Liver (tissue), 3 donors: ENCODE data around the gene ABCA1.

Experiments used
- FOXA1 ChIP-seq: IDR thresholded peaks from 2 replicates; pipeline ENCODE4 v1.6.1; 2016; ENCODE audit warnings: antibody characterized with exemption
- GABPA ChIP-seq, 2 donors: IDR thresholded peaks in 1 of 2; conservative IDR thresholded peaks in 1 of 2; 2 replicates each; pipeline ENCODE4 v1.6.1; 2016; ENCODE audit warnings: antibody characterized with exemption in 2 of 2, mild to moderate bottlenecking in 1 of 2, moderate library complexity in 1 of 2
- HNF4G ChIP-seq: IDR thresholded peaks from 2 replicates; pipeline ENCODE4 v1.6.1; 2016; ENCODE audit warnings: antibody characterized with exemption
- JUND ChIP-seq, 2 donors: IDR thresholded peaks; 2 replicates each; pipeline ENCODE4 v1.6.1; 2016; ENCODE audit warnings: antibody characterized with exemption in 2 of 2
- RAD21 ChIP-seq, 2 donors: IDR thresholded peaks; 2 replicates each; pipeline ENCODE4 v1.6.1; 2016; ENCODE audit warnings: antibody characterized with exemption in 2 of 2, mild to moderate bottlenecking in 2 of 2
- RXRA ChIP-seq, 2 donors: IDR thresholded peaks; 2 replicates each; pipeline ENCODE4 v1.6.1; 2017 to 2018; ENCODE audit warnings: antibody characterized with exemption in 2 of 2, mild to moderate bottlenecking in 1 of 2
- TAF1 ChIP-seq: conservative IDR thresholded peaks from 2 replicates; pipeline ENCODE4 v1.6.1; 2016; ENCODE audit warnings: antibody characterized with exemption, mild to moderate bottlenecking
- YY1 ChIP-seq: IDR thresholded peaks from 2 replicates; pipeline ENCODE4 v1.6.1; 2016; ENCODE audit warnings: antibody characterized with exemption, mild to moderate bottlenecking
- TF ChIP-seq, protein P1 (sequence below): IDR thresholded peaks from 2 replicates; pipeline ENCODE4 v1.6.1; 2016; ENCODE audit warnings: antibody characterized with exemption
- TF ChIP-seq, protein P2 (sequence below): fragments of 150-350 bp; IDR thresholded peaks from 2 replicates; pipeline ENCODE4 v1.5.1; 2017; ENCODE audit warnings: improper control_type of control experiment, low read depth, low read length; ENCODE audit not compliant: missing input control
- TF ChIP-seq, protein P3 (sequence below): IDR thresholded peaks from 2 replicates; pipeline ENCODE4 v1.6.1; 2016; ENCODE audit warnings: antibody characterized with exemption, mild to moderate bottlenecking
- donor health status: healthy.
- donor health status: healthy.

DNA sequence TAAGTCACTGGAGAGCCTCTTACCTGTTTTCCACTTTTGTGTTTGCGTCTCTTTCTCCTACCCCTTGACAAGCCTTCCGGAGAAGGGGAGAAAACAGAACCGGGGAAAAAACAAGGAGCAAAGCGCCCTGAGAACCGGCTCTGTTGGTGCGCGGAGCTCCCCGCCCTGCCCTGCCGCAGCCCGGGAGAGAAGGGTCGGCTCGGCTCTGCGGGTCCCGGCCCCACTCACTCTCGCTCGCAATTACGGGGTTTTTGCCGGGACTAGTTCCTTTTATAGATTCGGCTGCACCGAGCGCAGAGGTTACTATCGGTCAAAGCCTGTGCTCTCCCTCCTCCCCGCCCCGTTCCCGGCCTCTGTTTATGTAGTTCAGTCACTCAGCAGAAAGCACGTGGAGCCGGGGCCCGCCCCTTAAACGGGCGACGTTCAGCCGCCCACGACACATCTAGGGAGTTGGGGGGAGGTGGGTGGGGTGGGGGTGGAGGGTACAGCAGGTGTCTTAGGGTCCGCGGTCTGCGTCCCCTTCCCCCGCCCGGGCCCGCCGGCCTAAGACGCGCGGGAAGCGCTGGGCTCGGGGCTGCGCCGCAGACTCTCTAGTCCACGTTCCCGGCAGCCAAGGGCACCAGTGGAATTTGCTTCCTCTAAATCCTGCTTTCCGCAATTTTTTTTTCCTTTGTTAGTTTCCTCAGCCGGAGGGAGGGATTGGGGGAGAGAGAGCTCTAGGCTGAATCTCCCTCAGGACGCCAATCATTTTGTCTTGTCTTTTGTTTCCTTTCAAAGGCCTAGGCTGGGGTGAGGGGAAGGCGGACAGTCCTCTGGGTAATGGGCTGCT is at the start of gene ABCA1:
- TF ChIP-seq, protein P1, sequence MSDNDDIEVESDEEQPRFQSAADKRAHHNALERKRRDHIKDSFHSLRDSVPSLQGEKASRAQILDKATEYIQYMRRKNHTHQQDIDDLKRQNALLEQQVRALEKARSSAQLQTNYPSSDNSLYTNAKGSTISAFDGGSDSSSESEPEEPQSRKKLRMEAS, result peak; percentile 93
- peak in 1 of 2 donors; percentile 34 for TF ChIP-seq JUND (IDR thresholded peaks at IDR 0.05)
- TF ChIP-seq, protein P2, sequence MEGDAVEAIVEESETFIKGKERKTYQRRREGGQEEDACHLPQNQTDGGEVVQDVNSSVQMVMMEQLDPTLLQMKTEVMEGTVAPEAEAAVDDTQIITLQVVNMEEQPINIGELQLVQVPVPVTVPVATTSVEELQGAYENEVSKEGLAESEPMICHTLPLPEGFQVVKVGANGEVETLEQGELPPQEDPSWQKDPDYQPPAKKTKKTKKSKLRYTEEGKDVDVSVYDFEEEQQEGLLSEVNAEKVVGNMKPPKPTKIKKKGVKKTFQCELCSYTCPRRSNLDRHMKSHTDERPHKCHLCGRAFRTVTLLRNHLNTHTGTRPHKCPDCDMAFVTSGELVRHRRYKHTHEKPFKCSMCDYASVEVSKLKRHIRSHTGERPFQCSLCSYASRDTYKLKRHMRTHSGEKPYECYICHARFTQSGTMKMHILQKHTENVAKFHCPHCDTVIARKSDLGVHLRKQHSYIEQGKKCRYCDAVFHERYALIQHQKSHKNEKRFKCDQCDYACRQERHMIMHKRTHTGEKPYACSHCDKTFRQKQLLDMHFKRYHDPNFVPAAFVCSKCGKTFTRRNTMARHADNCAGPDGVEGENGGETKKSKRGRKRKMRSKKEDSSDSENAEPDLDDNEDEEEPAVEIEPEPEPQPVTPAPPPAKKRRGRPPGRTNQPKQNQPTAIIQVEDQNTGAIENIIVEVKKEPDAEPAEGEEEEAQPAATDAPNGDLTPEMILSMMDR, result no peak
- TF ChIP-seq HNF4G, result no peak
- TF ChIP-seq YY1, result no peak
- peak; percentile 84 for TF ChIP-seq TAF1
- TF ChIP-seq RXRA (IDR thresholded peaks at IDR 0.05), result peak; percentile 90 to 95
- no peak for TF ChIP-seq GABPA (IDR thresholded peaks at IDR 0.05 in 1 of 2, conservative IDR thresholded peaks at IDR 0.05 in 1 of 2)
- TF ChIP-seq, protein P3, sequence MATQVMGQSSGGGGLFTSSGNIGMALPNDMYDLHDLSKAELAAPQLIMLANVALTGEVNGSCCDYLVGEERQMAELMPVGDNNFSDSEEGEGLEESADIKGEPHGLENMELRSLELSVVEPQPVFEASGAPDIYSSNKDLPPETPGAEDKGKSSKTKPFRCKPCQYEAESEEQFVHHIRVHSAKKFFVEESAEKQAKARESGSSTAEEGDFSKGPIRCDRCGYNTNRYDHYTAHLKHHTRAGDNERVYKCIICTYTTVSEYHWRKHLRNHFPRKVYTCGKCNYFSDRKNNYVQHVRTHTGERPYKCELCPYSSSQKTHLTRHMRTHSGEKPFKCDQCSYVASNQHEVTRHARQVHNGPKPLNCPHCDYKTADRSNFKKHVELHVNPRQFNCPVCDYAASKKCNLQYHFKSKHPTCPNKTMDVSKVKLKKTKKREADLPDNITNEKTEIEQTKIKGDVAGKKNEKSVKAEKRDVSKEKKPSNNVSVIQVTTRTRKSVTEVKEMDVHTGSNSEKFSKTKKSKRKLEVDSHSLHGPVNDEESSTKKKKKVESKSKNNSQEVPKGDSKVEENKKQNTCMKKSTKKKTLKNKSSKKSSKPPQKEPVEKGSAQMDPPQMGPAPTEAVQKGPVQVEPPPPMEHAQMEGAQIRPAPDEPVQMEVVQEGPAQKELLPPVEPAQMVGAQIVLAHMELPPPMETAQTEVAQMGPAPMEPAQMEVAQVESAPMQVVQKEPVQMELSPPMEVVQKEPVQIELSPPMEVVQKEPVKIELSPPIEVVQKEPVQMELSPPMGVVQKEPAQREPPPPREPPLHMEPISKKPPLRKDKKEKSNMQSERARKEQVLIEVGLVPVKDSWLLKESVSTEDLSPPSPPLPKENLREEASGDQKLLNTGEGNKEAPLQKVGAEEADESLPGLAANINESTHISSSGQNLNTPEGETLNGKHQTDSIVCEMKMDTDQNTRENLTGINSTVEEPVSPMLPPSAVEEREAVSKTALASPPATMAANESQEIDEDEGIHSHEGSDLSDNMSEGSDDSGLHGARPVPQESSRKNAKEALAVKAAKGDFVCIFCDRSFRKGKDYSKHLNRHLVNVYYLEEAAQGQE, result peak; percentile 31
- peak; percentile 47 to 52 for TF ChIP-seq RAD21 (IDR thresholded peaks at IDR 0.05)
- TF ChIP-seq FOXA1, result no peak
